HG03108 (cell line): ENCODE data around the gene COX4I1.

ENCODE experiments used
- ATAC-seq: cut with Tn5 transposase; IDR thresholded peaks from one replicate; pipeline ENCODE4 v1.9.1; 2021; ENCODE audit warnings: moderate library complexity; ENCODE audit not compliant: unreplicated experiment

COX4I1 gene

DNA sequence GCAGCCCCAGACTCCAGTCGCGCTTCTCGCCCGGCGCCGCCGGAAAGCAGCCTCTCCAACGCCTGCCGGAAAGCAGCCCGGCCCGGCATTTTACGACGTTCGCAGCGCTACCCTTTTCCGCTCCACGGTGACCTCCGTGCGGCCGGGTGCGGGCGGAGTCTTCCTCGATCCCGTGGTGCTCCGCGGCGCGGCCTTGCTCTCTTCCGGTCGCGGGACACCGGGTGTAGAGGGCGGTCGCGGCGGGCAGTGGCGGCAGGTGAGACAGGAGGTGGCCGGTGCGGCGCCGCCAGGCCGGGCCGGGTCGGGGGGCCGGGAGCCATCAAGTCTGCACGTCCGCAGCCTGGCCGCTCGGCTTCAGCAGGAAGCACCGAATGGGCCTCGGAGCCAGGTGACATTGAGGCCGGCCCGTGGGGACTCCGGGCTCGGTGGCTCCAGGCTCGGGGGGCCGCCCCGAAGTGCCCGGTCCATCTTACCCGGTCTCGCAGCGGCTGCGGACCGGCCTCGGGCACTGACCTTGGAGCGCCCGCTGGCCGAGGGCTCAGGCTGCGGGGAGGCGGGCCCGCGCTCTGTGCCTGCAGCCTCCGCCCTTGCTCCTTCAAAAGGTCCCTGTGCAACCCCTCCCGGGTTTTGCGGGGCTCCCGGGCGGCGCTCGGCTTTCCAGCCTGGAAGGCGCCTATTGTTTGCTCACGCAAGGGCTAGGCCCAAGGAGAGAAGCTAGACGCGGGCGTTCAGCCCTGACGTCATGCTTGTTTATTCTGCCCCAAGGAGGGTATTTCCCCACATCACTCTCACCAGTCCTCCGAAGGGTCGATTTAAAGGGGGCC, at the start of gene COX4I1, which contains the start of gene EMC8:
Gene COX4I1, plus strand, starts transcription at position 199 of the 824 bp plus-strand sequence. CDS start 1,511 bp downstream, outside the sequence.
Gene EMC8, minus strand, starts transcription at position 48 of the 824 bp plus-strand sequence. CDS start 249 bp downstream, outside the sequence.
- peak; percentile 83 for ATAC-seq

DNA sequence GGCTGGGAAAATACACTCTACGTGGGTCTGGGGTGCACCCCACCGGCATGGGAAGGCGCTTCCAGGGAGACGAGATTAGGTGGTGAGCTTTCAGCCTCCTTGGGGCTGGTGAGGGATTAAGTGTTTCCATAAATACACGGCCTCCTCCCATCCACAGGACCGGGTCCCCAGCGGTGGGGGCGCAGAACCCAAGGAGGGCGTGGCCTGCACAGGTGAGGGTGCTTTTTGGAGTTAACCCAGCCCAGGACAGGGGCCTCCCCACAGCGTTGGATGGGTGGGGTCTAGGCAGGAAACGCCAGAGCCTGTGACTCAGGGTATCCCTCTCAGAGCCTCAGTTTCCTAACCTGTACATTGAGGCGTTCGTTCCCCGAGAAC, 49.7 kb upstream of the COX4I1 start:
- no peak for ATAC-seq

- ATAC-seq = peak; percentile 20
Observed at GRCh38 chr16:85750146-85750826, 49.2 kb upstream of the COX4I1 start.

DNA sequence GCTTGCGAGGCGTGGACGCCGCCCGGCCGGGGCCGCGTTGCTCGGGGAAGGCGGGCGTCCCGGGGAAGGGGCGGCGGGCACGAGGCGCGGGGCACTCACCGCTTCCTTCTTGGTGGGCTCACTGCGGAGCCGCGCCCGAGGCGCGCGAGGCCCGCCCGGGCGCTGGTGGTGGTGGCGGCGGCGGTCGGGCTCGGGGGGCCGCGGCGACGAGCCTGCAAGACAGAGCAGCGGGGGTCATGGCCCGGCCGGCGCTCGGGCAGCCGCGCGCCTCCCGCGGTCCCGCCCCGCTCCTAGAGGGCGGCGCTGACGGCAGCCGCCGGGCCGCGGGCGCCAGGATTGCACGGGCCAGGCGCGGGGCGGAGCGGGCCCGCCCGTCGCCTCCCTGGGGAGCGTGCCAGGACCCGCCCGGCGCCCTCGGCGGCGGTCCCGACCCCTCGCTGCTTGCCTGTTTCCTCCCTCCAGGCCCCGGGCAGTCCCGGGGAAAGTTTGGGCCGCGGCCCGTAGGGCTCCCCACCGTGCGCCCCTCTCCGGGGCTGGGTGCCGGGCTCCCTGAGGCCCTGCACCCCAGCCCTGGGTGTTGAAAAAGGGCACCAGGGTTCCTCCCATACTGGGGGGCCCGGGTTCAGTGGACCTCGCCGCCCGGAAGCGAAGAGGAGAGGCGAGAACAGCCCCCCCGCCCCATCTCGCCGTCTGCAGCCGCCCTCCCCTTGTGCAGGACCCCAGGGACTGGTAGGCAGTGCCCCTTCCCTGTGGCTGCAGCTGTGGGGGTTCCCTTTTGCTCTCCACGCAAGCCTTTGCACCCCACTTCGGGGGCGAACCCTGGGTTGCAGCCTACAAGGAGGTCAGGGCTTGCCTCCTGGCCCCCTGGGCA, 48.4 kb upstream of the COX4I1 start, which contains the start of gene C16orf74:
Gene C16orf74, minus strand, starts transcription at position 270 of the 871 bp plus-strand sequence. CDS start 15,879 bp downstream, outside the sequence.
- no peak for ATAC-seq

- ATAC-seq = no peak
Observed at GRCh38 chr16:85751698-85752501, 47.6 kb upstream of the COX4I1 start.

- no peak for ATAC-seq
Observed at GRCh38 chr16:85752511-85753420, 46.7 kb upstream of the COX4I1 start.

DNA sequence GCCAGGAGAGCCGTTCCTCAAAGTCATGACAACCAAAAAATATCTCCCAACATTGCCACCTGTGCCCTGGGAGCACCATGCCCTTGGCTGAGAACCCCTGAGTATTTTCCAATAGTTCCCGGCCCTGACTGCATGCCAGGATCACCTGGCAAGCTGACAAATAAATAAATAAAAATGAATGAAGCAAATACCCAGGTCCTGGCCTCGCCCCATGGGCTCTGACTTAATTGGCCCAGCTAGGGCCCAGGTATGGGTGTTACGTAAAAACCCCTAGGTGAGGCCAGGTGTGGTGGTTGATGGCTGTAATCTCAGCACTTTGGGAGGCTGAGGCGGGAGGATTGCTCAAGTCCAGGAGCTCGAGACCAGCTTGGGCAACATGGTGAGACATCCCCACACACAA, 45.9 kb upstream of the COX4I1 start:
- ATAC-seq = no peak

- no peak for ATAC-seq
Observed at GRCh38 chr16:85753976-85754375, 45.5 kb upstream of the COX4I1 start.

- no peak for ATAC-seq
Observed at GRCh38 chr16:85754413-85754812, 45.1 kb upstream of the COX4I1 start.

- ATAC-seq = peak; percentile 34
Observed at GRCh38 chr16:85755929-85756768, 43.3 kb upstream of the COX4I1 start.

GRCh38 chr16:85757341-85757822, 42.1 kb upstream of the COX4I1 start:
- ATAC-seq = peak; percentile 25

- no peak for ATAC-seq
Observed at GRCh38 chr16:85759136-85759535, 40.4 kb upstream of the COX4I1 start.

GRCh38 chr16:85759631-85760419, 39.7 kb upstream of the COX4I1 start:
- no peak for ATAC-seq

- ATAC-seq = no peak
Observed at GRCh38 chr16:85761861-85762260, 37.6 kb upstream of the COX4I1 start.

GRCh38 chr16:85762970-85763369, 36.5 kb upstream of the COX4I1 start:
- ATAC-seq = no peak

- ATAC-seq = no peak
Observed at GRCh38 chr16:85763616-85764015, 35.9 kb upstream of the COX4I1 start.

DNA sequence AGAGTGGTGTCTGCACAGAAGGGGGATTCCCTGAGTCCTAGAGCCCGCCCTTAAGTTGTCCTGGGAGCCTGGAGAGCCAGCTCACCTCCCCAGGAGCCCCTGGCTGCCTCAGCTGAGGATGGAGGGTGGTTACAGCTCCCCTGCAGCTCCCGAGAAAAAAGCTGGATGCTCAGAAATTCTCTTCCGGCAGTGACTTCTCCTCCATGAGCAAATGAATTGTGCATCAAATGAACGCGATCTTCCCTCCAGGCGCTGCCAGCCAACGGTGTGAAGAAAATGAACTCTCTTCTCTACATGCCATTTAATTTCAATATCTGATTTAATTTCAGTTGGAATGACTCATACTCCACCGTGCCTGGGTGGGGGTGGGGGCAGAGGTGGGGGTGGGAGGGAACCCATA, 34.3 kb upstream of the COX4I1 start:
- ATAC-seq = no peak
